HG03565 (cell line): ENCODE measurements around the gene DCDC1.
"Not testable (repeated sequence)": the region's sequence is repeated elsewhere in the genome, so short reads cannot be mapped to it uniquely, and the experiment has no call there.

Experiments
- ATAC-seq: cut with Tn5 transposase; IDR thresholded peaks from one replicate; pipeline ENCODE4 v1.9.1; 2021; ENCODE audit warnings: mild to moderate bottlenecking, moderate library complexity; ENCODE audit not compliant: unreplicated experiment

Gene DCDC1

GRCh38 chr11:31337806-31338205, 31.7 kb downstream of the DCDC1 start:
- no peak for ATAC-seq

DNA sequence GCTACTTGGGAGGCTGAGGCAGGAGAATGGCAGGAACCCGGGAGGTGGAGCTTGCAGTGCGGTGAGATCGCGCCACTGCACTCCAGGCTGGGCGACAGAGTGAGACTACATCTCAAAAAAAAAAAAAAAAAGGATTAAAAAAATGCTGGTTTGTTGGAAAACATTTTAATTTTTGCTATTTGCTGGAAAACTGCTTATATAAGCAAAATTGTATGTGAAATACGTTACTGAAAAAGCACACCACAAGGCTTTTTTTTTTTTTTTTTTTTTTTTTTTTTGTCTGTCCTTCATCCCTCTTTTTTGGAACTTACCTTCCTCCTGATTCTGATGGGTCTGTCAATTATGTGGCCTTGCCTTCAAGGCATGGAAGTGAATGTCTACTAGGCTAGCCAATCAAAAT, 40.8 kb downstream of the DCDC1 start:
- ATAC-seq = no peak

- ATAC-seq = no peak
Measured at GRCh38 chr11:31327417-31327816, 42.1 kb downstream of the DCDC1 start.

DNA sequence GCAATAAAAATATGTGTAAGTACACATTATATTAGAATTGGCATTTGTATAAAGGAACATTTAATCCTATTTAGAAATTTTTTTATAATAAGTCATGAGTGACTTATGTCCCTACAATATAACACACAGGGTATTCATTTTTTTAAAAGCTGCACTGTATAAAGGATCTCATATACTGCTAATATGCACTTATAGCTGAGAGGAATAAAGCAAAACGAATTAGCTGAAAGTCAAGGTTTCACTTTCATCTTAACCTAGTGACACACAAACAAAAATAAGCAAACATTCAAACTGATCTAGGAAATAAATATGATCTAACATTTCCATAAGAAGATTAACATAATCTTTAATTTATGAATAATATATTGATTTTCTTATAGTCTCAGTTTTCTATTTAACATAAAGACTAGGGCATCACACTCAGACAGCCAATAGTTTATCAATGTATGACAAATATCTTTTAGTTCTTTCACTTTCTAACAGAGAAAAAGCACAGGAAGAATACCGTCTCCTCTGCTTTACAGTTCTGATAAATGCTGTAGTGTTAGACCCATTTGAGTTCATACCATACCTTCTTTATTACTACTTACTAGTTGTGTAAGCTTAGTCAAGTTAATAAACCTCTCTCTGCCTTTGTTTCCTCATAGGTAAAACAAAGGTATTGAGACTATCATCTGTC, 42.9 kb downstream of the DCDC1 start:
- peak; percentile 78 for ATAC-seq

GRCh38 chr11:31325160-31325559, 44.4 kb downstream of the DCDC1 start:
- ATAC-seq = no peak

DNA sequence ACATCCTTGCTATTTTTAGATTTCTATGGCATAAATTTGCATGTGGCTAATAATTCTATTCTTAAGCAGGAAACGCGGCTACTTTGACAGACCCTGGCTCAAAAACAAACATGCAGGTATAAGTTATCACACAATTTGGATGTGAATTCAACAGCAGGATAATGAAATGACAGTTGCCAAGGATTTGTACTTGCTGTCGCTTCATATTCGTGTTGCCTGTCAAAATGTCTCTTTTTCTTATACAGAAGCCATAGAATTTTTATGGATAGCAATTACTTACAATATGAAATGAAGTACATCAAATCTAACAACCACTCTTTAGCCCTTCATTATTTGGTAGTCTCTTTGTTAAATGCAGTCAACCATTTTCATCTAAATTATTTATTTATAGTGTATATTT, 46.4 kb downstream of the DCDC1 start:
- ATAC-seq = no peak

DNA sequence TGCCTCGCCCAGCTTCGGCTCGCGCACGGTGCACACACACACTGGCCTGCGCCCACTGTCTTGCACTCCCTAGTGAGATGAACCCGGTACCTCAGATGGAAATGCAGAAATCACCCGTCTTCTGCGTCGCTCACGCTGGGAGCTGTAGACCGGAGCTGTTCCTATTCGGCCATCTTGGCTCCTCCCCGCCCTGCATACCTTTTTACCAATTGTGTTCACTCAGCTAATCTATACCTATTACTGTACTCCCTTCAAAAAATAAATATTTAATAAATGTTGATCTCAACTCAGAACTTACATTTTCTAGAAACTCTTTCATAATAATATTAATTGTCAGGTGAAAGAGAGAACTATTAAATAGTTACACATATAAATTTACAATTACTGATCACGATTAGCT, 48.0 kb downstream of the DCDC1 start:
- ATAC-seq = not testable (repeated sequence)

- no peak for ATAC-seq
Measured at GRCh38 chr11:31303644-31304180, 65.8 kb downstream of the DCDC1 start.

GRCh38 chr11:31301549-31302510, 67.7 kb downstream of the DCDC1 start:
- ATAC-seq = peak; percentile 51

DNA sequence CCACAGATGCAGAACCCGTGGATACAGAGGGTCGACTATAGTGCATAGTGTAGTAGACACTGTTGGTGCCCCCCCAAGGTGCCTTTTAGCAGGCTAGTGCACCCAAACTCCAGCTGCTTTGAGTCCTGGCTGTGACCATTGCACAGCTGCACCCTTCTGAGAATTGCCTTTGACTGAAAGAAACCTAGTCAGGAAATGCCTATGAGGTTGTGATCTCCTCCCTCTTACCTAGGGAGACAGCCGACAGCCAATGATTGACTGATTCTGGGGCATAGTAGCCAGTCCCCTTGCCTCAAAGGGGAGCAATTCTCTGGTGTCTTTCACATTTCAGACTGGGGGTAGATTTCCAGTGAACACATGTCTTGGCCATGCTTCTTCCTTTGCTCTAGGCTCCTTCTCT, 74.2 kb downstream of the DCDC1 start:
- no peak for ATAC-seq

GRCh38 chr11:31273527-31273926, 96.0 kb downstream of the DCDC1 start:
- not testable (repeated sequence) for ATAC-seq

DNA sequence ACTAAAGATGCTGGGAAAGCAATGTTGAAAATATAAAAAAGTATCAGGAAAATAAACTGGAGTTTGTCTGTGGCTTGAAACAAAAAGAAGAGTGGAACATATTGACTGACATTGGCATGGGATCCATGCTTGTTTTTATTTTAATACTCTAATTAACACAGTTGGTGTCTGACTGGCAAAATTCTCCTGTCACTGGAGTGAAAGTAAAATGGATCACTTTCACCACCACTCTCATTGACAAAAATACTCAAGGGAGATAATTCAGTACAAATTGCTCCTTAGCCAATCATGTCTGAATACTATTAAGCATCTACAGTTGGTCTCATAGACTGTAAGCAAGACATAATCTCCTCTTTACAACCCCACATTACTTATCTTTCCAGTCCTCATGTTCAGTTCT, 101.8 kb downstream of the DCDC1 start:
- ATAC-seq = no peak

DNA sequence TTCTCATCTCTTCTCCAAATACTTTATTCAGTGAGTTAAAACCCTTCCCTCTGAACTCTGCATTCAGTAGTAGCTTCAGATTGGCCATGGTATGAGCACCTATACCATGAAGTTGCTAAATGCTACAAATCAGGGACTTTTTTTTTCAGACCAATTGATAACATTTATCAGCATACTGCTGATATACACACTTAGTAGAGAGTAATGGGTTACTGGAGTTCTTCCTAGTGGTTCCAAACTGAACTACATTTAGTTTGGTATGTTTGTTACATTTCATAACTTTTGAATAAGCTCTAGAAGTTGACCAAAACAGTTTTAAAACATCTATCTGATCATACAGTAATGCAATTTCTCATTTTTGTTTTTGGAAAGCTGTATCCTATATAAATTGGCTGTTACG, 104.7 kb downstream of the DCDC1 start:
- ATAC-seq = no peak

- ATAC-seq = no peak
Measured at GRCh38 chr11:31262761-31263160, 106.8 kb downstream of the DCDC1 start.

- ATAC-seq = no peak
Measured at GRCh38 chr11:31259797-31260196, 109.7 kb downstream of the DCDC1 start.

GRCh38 chr11:31254415-31254814, 115.1 kb downstream of the DCDC1 start:
- no peak for ATAC-seq

DNA sequence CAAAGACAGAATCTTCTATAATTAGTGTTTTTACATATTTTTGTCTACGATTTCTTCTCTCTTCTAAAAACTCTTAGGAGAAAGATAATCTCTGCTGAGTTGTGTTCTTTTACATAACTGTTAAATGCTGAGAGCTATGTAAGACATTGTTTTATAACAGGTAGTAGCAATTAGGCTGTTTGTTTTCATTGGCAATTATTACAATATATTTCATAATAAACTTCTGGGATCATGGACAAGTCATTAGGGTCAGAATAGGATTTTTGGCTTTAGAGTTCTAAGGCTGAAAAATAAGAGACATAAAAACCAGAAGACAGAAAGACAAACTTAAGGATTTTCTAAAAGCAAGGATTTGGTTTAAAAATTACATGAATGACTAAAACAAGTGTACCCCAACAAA, 120.8 kb downstream of the DCDC1 start:
- ATAC-seq = no peak

GRCh38 chr11:31247321-31247720, 122.2 kb downstream of the DCDC1 start:
- ATAC-seq = no peak

DNA sequence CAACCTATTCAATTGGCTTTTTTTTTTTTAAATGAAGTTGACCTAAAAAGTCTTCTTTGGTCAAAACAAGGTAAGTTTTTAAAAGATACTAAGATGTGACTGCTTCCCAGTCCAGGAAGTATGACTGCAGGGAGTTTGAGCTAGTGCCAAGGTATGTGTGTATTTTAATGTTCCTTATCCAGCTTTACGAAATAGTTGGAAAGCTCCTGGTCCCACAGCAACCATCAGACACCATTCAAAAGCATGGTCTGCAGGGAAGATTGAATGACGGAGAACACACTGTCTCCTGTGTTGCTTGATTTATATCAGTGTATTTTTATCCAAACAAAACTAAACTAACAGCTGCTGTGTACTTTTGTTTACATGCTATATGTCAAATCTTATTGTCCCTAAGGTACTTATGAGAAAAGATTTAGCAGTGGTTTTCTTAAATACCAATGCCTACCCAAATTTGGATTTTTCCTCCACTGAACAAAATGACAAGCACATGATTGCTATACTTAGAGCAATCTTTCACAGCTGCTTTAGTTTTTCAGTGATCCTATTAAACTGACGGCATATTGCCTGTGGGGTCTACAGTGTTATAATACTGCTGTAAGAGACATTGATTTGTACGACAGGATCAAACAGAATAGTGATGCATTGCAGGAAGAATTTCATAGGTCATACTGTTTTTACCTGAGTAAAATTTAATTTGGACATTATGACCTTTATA, 122.9 kb downstream of the DCDC1 start:
- ATAC-seq = no peak

GRCh38 chr11:31243706-31244105, 125.8 kb downstream of the DCDC1 start:
- no peak for ATAC-seq

- peak; percentile 42 for ATAC-seq
Measured at GRCh38 chr11:31240340-31240904, 129.1 kb downstream of the DCDC1 start.
